A549 (cell line): ENCODE results near the gene RABEP1.

Experiments used
- CTCF ChIP-seq: fragments of >200 bp; sonication (Bioruptor Twin); formaldehyde crosslinking; IDR thresholded peaks from 3 replicates; pipeline ENCODE4 v1.5.1; 2016
- FOSB ChIP-seq: fragments of 250-450 bp; sonication (Bioruptor Pico); IDR thresholded peaks from 2 replicates; pipeline ENCODE4 v1.5.0; 2020; ENCODE audit warnings: mild to moderate bottlenecking, moderate library complexity
- HMGXB4 ChIP-seq: fragments of 250-450 bp; sonication (Bioruptor Pico); IDR thresholded peaks from 2 replicates; pipeline ENCODE4 v1.5.0; 2021; ENCODE audit warnings: mild to moderate bottlenecking, moderate library complexity, borderline replicate concordance
- JUN ChIP-seq, 2 experiments: fragments of >200 bp; sonication (Bioruptor Twin); formaldehyde crosslinking; IDR thresholded peaks; 2 replicates in 1 of 2; 3 replicates in 1 of 2; pipeline ENCODE4 v1.6.1; 2016 to 2017
- MAFK ChIP-seq: fragments of 450-650 bp; IDR thresholded peaks from 2 replicates; pipeline ENCODE4 v1.6.1; 2014; ENCODE audit not compliant: partially characterized antibody
- POLR2A ChIP-seq: IDR thresholded peaks from 2 replicates; pipeline ENCODE4 v1.6.1; 2012; ENCODE audit warnings: mild to moderate bottlenecking, low read length
- RAD21 ChIP-seq, 2 experiments: fragments of >200 bp in 1 of 2; sonication (Bioruptor Twin) in 1 of 2; formaldehyde crosslinking in 1 of 2; IDR thresholded peaks in 1 of 2; conservative IDR thresholded peaks in 1 of 2; 2 replicates in 1 of 2; 3 replicates in 1 of 2; pipeline ENCODE4 v1.6.1; 2012 to 2018; ENCODE audit warnings: inconsistent platforms in 1 of 2
- REST ChIP-seq: fragments of 200-600 bp; sonication (generic); IDR thresholded peaks from 2 replicates; pipeline ENCODE4 v1.6.1; 2016; ENCODE audit warnings: antibody characterized with exemption, mild to moderate bottlenecking, moderate library complexity

DNA sequence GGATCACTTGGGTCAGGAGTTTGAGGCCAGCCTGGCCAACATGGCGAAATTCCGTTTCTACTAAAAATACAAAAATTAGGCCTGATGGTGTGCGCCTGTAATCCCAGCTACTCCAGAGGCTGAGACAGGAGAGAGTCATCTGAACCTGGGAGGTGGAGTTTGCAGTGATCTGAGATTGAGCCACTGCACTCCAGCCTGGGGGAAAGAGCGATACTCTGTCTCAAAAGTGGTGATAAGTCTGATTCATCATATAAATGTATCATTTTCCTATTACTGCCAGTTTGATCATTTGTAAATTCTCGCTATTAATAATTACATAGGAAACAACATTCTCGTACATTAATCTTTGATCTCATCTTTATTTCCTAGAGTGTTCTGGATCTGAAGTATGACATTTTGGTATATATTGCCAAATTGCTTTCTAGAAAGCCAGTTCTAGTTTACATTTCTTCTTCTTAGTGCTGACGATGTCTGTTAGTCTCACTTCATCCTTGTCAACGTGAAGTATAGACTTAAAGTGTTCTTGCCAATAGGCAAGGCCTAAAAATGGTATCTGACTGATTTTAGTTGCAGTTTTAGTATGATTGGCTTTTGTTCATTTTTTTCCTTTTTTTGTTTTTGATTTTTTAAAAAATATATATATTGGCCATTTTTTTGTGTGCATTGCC is 9.7 kb downstream of the RABEP1 start:
- no peak for TF ChIP-seq CTCF
- no peak for TF ChIP-seq MAFK
- TF ChIP-seq FOSB (CRISPR knock-in tag): no peak
- TF ChIP-seq RAD21 (conservative IDR thresholded peaks at IDR 0.05 in 1 of 2, IDR thresholded peaks at IDR 0.05 in 1 of 2): no peak
- TF ChIP-seq JUN (IDR thresholded peaks at IDR 0.05): no peak
- no peak for TF ChIP-seq REST
- TF ChIP-seq POLR2A: no peak
- no peak for TF ChIP-seq HMGXB4 (CRISPR knock-in tag)
